Measurements from ENCODE around the gene MIPOL1. TPM values are rescaled to one million over a fixed set of nuclear protein-coding genes. Genes with fewer than 3 reads are reported as not detected.
"Not testable (repeated sequence)": the region's sequence is repeated elsewhere in the genome, so short reads cannot be mapped to it uniquely, and the experiment has no call there.

Gene MIPOL1
- total RNA-seq, 1 donor from 2014 or later, result 9.5 TPM

- DNase-seq, result no peak
These were observed 208.4 kb downstream of the MIPOL1 start for GRCh38 chr14:37406095-37406494.

- DNase-seq, result no peak
These were observed 213.5 kb downstream of the MIPOL1 start for GRCh38 chr14:37411079-37411735.

- no peak for DNase-seq
These were observed 215.3 kb downstream of the MIPOL1 start for GRCh38 chr14:37413050-37413449.

GRCh38 chr14:37413504-37414003, 215.8 kb downstream of the MIPOL1 start:
- no peak for DNase-seq

- no peak for DNase-seq
These were observed 218.5 kb downstream of the MIPOL1 start for GRCh38 chr14:37416264-37416663.

- DNase-seq, result no peak
These were observed 219.4 kb downstream of the MIPOL1 start for GRCh38 chr14:37417151-37417550.

GRCh38 chr14:37417833-37418232, 220.1 kb downstream of the MIPOL1 start:
- peak; percentile 2 for DNase-seq

GRCh38 chr14:37420622-37421021, 222.9 kb downstream of the MIPOL1 start:
- no peak for DNase-seq

- no peak for DNase-seq
These were observed 224.6 kb downstream of the MIPOL1 start for GRCh38 chr14:37422319-37422718.

- no peak for DNase-seq
These were observed 225.0 kb downstream of the MIPOL1 start for GRCh38 chr14:37422748-37423147.

GRCh38 chr14:37428954-37429353, 231.2 kb downstream of the MIPOL1 start:
- no peak for DNase-seq

- no peak for DNase-seq
These were observed 231.9 kb downstream of the MIPOL1 start for GRCh38 chr14:37429618-37430017.

GRCh38 chr14:37434867-37435266, 237.1 kb downstream of the MIPOL1 start:
- DNase-seq, result no peak

GRCh38 chr14:37436519-37436918, 238.8 kb downstream of the MIPOL1 start:
- no peak for DNase-seq

GRCh38 chr14:37437490-37437889, 239.8 kb downstream of the MIPOL1 start:
- no peak for DNase-seq

- no peak for DNase-seq
These were observed 240.7 kb downstream of the MIPOL1 start for GRCh38 chr14:37438444-37438843.

GRCh38 chr14:37443461-37443860, 245.7 kb downstream of the MIPOL1 start:
- DNase-seq, result no peak

GRCh38 chr14:37447883-37448391, 250.2 kb downstream of the MIPOL1 start:
- no peak for DNase-seq

GRCh38 chr14:37452323-37452722, 254.6 kb downstream of the MIPOL1 start:
- no peak for DNase-seq

GRCh38 chr14:37453985-37454384, 256.2 kb downstream of the MIPOL1 start:
- no peak for DNase-seq

GRCh38 chr14:37457334-37457733, 259.6 kb downstream of the MIPOL1 start:
- no peak for DNase-seq

- DNase-seq, result not testable (repeated sequence)
These were observed 264.7 kb downstream of the MIPOL1 start for GRCh38 chr14:37462426-37462825.

GRCh38 chr14:37464192-37464858, 266.6 kb downstream of the MIPOL1 start:
- no peak for DNase-seq

GRCh38 chr14:37466003-37466622, 268.4 kb downstream of the MIPOL1 start:
- no peak for DNase-seq

All from dermis blood vessel endothelial cell (primary cell).